Vagina (tissue), 2 donors: Measurements from ENCODE around the gene PARK7.

Source experiments
- CTCF ChIP-seq, 3 experiments: fragments of 450-650 bp in 2 of 3; fragments of 200-600 bp in 1 of 3; sonication (generic) in 1 of 3; IDR thresholded peaks; one replicate each; pipeline ENCODE4 v1.5.1; 2017 to 2019; ENCODE audit warnings: antibody characterized with exemption in 3 of 3, mild to moderate bottlenecking in 2 of 3, moderate library complexity in 2 of 3
- POLR2AphosphoS5 ChIP-seq, 2 donors: sonication (generic); formaldehyde crosslinking; IDR thresholded peaks; one replicate each; pipeline ENCODE4 v1.9.0; 2017; ENCODE audit warnings: antibody characterized with exemption in 2 of 2, mild to moderate bottlenecking in 2 of 2, low read depth in 1 of 2; ENCODE audit not compliant: insufficient read depth in 1 of 2

GRCh38 chr1:8004113-8004802 is 42.7 kb downstream of the PARK7 start:
- TF ChIP-seq POLR2AphosphoS5 (IDR thresholded peaks at IDR 0.05; ENCODE audit: insufficient read depth in 1 of 2, low read depth in 1 of 2): no peak
- no peak for TF ChIP-seq CTCF (IDR thresholded peaks at IDR 0.05)
